Measurements from ENCODE around the gene PSEN2. TPM values are rescaled to one million over a fixed set of nuclear protein-coding genes. Genes with fewer than 3 reads are reported as not detected.

The PSEN2 gene
- total and polyA plus RNA-seq, 10 of the 15 experiments (the other 5 are each of a cell fraction or from before 2014, with no cell fraction given): 0.90 to 13.3 (median 7.0) TPM

GRCh38 chr1:226870401-226871279 is at the start of gene PSEN2 (continued):
- TF ChIP-seq, protein P1, sequence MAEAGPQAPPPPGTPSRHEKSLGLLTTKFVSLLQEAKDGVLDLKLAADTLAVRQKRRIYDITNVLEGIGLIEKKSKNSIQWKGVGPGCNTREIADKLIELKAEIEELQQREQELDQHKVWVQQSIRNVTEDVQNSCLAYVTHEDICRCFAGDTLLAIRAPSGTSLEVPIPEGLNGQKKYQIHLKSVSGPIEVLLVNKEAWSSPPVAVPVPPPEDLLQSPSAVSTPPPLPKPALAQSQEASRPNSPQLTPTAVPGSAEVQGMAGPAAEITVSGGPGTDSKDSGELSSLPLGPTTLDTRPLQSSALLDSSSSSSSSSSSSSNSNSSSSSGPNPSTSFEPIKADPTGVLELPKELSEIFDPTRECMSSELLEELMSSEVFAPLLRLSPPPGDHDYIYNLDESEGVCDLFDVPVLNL (IDR thresholded peaks at IDR 0.05; ENCODE audit: low read depth, low read length): 0 out of 2 replicates have a peak, but pooled peaks have one; percentile 32
- TF ChIP-seq FOXK2 (IDR thresholded peaks at IDR 0.05) (no peak), CBX5 (IDR thresholded peaks at IDR 0.05; ENCODE audit: low read depth) (no peak), CHD2 (IDR thresholded peaks at IDR 0.05; ENCODE audit: borderline replicate concordance, low read depth, low read length) (no peak), BRCA1 (IDR thresholded peaks at IDR 0.05; ENCODE audit: low read depth, low read length) (no peak), POLR2A (IDR thresholded peaks at IDR 0.05; ENCODE audit: low read depth, low read length) (peak; percentile 64), NRF1 (conservative IDR thresholded peaks at IDR 0.05; ENCODE audit: low read depth, low read length) (no peak), BHLHE40 (IDR thresholded peaks at IDR 0.05; ENCODE audit: borderline replicate concordance in 1 of 2, low read depth in 2 of 2, low read length in 1 of 2) (peak; percentile 80 to 87), HDGF (IDR thresholded peaks at IDR 0.05) (no peak), NR2C1 (IDR thresholded peaks at IDR 0.05) (no peak), SMC3 (IDR thresholded peaks at IDR 0.05; ENCODE audit: borderline replicate concordance, low read length) (no peak; the same call in 1 of the 2 replicates), RAD51 (IDR thresholded peaks at IDR 0.05) (no peak), DPF2 (IDR thresholded peaks at IDR 0.05) (peak; percentile 90), NR2F1 (conservative IDR thresholded peaks at IDR 0.05) (peak; percentile 83), ETV6 (conservative IDR thresholded peaks at IDR 0.05 in 1 of 2, IDR thresholded peaks at IDR 0.05 in 1 of 2; ENCODE audit: borderline replicate concordance in 1 of 2, low read depth in 1 of 2) (no peak)
- TF ChIP-seq, protein P2, sequence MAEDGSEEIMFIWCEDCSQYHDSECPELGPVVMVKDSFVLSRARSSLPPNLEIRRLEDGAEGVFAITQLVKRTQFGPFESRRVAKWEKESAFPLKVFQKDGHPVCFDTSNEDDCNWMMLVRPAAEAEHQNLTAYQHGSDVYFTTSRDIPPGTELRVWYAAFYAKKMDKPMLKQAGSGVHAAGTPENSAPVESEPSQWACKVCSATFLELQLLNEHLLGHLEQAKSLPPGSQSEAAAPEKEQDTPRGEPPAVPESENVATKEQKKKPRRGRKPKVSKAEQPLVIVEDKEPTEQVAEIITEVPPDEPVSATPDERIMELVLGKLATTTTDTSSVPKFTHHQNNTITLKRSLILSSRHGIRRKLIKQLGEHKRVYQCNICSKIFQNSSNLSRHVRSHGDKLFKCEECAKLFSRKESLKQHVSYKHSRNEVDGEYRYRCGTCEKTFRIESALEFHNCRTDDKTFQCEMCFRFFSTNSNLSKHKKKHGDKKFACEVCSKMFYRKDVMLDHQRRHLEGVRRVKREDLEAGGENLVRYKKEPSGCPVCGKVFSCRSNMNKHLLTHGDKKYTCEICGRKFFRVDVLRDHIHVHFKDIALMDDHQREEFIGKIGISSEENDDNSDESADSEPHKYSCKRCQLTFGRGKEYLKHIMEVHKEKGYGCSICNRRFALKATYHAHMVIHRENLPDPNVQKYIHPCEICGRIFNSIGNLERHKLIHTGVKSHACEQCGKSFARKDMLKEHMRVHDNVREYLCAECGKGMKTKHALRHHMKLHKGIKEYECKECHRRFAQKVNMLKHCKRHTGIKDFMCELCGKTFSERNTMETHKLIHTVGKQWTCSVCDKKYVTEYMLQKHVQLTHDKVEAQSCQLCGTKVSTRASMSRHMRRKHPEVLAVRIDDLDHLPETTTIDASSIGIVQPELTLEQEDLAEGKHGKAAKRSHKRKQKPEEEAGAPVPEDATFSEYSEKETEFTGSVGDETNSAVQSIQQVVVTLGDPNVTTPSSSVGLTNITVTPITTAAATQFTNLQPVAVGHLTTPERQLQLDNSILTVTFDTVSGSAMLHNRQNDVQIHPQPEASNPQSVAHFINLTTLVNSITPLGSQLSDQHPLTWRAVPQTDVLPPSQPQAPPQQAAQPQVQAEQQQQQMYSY (CRISPR knock-in tag; IDR thresholded peaks at IDR 0.05): no peak
- TF ChIP-seq, protein P3, sequence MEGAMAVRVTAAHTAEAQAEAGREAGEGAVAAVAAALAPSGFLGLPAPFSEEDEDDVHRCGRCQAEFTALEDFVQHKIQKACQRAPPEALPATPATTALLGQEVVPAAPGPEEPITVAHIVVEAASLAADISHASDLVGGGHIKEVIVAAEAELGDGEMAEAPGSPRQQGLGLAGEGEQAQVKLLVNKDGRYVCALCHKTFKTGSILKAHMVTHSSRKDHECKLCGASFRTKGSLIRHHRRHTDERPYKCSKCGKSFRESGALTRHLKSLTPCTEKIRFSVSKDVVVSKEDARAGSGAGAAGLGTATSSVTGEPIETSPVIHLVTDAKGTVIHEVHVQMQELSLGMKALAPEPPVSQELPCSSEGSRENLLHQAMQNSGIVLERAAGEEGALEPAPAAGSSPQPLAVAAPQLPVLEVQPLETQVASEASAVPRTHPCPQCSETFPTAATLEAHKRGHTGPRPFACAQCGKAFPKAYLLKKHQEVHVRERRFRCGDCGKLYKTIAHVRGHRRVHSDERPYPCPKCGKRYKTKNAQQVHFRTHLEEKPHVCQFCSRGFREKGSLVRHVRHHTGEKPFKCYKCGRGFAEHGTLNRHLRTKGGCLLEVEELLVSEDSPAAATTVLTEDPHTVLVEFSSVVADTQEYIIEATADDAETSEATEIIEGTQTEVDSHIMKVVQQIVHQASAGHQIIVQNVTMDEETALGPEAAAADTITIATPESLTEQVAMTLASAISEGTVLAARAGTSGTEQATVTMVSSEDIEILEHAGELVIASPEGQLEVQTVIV (IDR thresholded peaks at IDR 0.05; ENCODE audit: borderline replicate concordance, partially characterized antibody): no peak
- TF ChIP-seq, protein P4, sequence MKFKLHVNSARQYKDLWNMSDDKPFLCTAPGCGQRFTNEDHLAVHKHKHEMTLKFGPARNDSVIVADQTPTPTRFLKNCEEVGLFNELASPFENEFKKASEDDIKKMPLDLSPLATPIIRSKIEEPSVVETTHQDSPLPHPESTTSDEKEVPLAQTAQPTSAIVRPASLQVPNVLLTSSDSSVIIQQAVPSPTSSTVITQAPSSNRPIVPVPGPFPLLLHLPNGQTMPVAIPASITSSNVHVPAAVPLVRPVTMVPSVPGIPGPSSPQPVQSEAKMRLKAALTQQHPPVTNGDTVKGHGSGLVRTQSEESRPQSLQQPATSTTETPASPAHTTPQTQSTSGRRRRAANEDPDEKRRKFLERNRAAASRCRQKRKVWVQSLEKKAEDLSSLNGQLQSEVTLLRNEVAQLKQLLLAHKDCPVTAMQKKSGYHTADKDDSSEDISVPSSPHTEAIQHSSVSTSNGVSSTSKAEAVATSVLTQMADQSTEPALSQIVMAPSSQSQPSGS (IDR thresholded peaks at IDR 0.05; ENCODE audit: low read length): no peak
- TF ChIP-seq, protein P5, sequence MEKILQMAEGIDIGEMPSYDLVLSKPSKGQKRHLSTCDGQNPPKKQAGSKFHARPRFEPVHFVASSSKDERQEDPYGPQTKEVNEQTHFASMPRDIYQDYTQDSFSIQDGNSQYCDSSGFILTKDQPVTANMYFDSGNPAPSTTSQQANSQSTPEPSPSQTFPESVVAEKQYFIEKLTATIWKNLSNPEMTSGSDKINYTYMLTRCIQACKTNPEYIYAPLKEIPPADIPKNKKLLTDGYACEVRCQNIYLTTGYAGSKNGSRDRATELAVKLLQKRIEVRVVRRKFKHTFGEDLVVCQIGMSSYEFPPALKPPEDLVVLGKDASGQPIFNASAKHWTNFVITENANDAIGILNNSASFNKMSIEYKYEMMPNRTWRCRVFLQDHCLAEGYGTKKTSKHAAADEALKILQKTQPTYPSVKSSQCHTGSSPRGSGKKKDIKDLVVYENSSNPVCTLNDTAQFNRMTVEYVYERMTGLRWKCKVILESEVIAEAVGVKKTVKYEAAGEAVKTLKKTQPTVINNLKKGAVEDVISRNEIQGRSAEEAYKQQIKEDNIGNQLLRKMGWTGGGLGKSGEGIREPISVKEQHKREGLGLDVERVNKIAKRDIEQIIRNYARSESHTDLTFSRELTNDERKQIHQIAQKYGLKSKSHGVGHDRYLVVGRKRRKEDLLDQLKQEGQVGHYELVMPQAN (conservative IDR thresholded peaks at IDR 0.05): peak; percentile 92

All from GM12878 (cell line).